Measurements from ENCODE around the gene KLF7. TPM values are rescaled to one million over a fixed set of nuclear protein-coding genes. Genes with fewer than 3 reads are reported as not detected.

The KLF7 gene
- total RNA-seq, 1 experiment from 2014 or later = 15.4 TPM

DNA sequence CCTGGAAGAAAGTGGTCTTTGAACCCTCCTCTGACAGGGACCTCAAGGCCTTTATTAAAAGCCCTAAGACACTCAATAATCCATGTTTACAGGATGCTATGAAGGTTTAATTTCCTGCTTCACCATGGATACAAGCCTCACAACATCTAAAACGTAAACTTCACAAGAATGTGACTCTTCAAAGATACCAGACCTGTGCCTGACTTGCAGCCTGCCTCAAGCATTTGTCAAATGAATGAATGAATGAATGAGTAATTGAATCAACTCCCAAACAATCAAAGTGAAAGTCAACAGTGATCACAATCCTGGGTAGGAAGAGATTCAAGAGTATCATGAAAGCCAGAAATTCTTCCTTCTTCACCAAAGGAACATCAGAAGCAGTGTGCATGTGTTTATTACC lies 30.4 kb downstream of the KLF7 start:
- no peak overlapping the region for H2AFZ ChIP-seq (ENCODE audit: low read depth, low read length, poor library complexity, severe bottlenecking)
- H3K9ac ChIP-seq (ENCODE audit: low read length) = no peak overlapping the region
- no peaks in the 10 kb centered on the region for H4K20me1 ChIP-seq (ENCODE audit: insufficient read depth)
- H3K9me2 ChIP-seq (ENCODE audit: insufficient read depth) = no peaks in the 10 kb centered on the region
- no peaks in the 10 kb centered on the region for H3K79me2 ChIP-seq (ENCODE audit: insufficient read depth, low read length)
- no peaks in the 10 kb centered on the region for H3K27me3 ChIP-seq (ENCODE audit: insufficient read depth, low read length)
- no peak overlapping the region for H3K4me2 ChIP-seq (ENCODE audit: low read length)
- DNase-seq (ENCODE audit: low read depth, low spot score) = no peak
- no TSS peak for BruUV-seq (replicated peaks)
- ChIA-PET CTCF (no interaction called here), RAD21 (ENCODE audit: low non-redundant PET in 1 of 2, low total read pairs in 2 of 2, uncharacterized antibody in 2 of 2, unreplicated experiment in 2 of 2) (no interaction called here), POLR2A (no interaction called here)
- no peak for ATAC-seq
- no peaks in the 10 kb centered on the region for H3K36me3 ChIP-seq (ENCODE audit: control insufficient read depth in 1 of 2, insufficient read depth in 2 of 2, low read length in 2 of 2)
- intact Hi-C loops (cut with micrococcal nuclease) = no loop called here
- no peak for TF ChIP-seq TCF7L2 (IDR thresholded peaks at IDR 0.05; ENCODE audit: borderline replicate concordance, extremely low read depth, insufficient read depth, insufficient read length)
- no peak for TF ChIP-seq ZNF274 (IDR thresholded peaks at IDR 0.05; ENCODE audit: low read depth, low read length)
- TF ChIP-seq SRF (IDR thresholded peaks at IDR 0.05; ENCODE audit: low read depth) = no peak
- TF ChIP-seq, protein P1, sequence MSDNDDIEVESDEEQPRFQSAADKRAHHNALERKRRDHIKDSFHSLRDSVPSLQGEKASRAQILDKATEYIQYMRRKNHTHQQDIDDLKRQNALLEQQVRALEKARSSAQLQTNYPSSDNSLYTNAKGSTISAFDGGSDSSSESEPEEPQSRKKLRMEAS (IDR thresholded peaks at IDR 0.05) = no peak
- peaks cover 0 to 9% of the 10 kb centered on the region in 2 experiments; a peak in 3 of 4 replicates for H3K4me1 ChIP-seq (ENCODE audit: control insufficient read depth in 1 of 2, insufficient read depth in 2 of 2, low read length in 2 of 2)
- no peaks in the 10 kb centered on the region for H3K9me3 ChIP-seq (ENCODE audit: control insufficient read depth in 1 of 2, insufficient read depth in 1 of 2, low read depth in 1 of 2, low read length in 2 of 2)
- H3K4me3 ChIP-seq (replicated peaks in 1 of 2; ENCODE audit: low read depth in 1 of 2, low read length in 2 of 2) = no peak overlapping the region
- no peak overlapping the region for H3K27ac ChIP-seq (ENCODE audit: low read depth, low read length)

- no peak overlapping the region for H3K9ac ChIP-seq (ENCODE audit: low read length)
- ChIA-PET POLR2A (no interaction called here), RAD21 (ENCODE audit: low non-redundant PET in 1 of 2, low total read pairs in 2 of 2, uncharacterized antibody in 2 of 2, unreplicated experiment in 2 of 2) (no interaction called here), CTCF (no interaction called here)
- H2AFZ ChIP-seq (ENCODE audit: low read depth, low read length, poor library complexity, severe bottlenecking) = no peak overlapping the region
- no peak overlapping the region for H3K4me2 ChIP-seq (ENCODE audit: low read length)
- H3K4me1 ChIP-seq (ENCODE audit: control insufficient read depth in 1 of 2, insufficient read depth in 2 of 2, low read length in 2 of 2) = peaks cover 0 to 9% of the 10 kb centered on the region in 2 experiments; a peak in 3 of 4 replicates
- H3K9me3 ChIP-seq (ENCODE audit: control insufficient read depth in 1 of 2, insufficient read depth in 1 of 2, low read depth in 1 of 2, low read length in 2 of 2) = no peaks in the 10 kb centered on the region
- BruUV-seq (replicated peaks) = no TSS peak
- TF ChIP-seq JUND (IDR thresholded peaks at IDR 0.05) = no peak
- no peak for TF ChIP-seq EZH2 (IDR thresholded peaks at IDR 0.05)
- no peak for TF ChIP-seq EGR1 (IDR thresholded peaks at IDR 0.05; ENCODE audit: low read depth)
- TF ChIP-seq ELF1 (IDR thresholded peaks at IDR 0.05; ENCODE audit: borderline replicate concordance, low read depth) = no peak
- TF ChIP-seq CBX3 (IDR thresholded peaks at IDR 0.05; ENCODE audit: low read depth) = no peak
- TF ChIP-seq REST (IDR thresholded peaks at IDR 0.05; ENCODE audit: low read depth) = no peak
- TF ChIP-seq, protein P2, sequence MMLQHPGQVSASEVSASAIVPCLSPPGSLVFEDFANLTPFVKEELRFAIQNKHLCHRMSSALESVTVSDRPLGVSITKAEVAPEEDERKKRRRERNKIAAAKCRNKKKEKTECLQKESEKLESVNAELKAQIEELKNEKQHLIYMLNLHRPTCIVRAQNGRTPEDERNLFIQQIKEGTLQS (IDR thresholded peaks at IDR 0.05) = no peak
- no peak for TF ChIP-seq FOSL1 (IDR thresholded peaks at IDR 0.05; ENCODE audit: low read depth)
- TF ChIP-seq RAD21 (IDR thresholded peaks at IDR 0.05; ENCODE audit: low read depth) = no peak
- no peak for TF ChIP-seq ZFX (IDR thresholded peaks at IDR 0.05)
- TF ChIP-seq POLR2A (IDR thresholded peaks at IDR 0.05; ENCODE audit: borderline replicate concordance, extremely low read depth, insufficient read depth, insufficient read length) = no peak
- TF ChIP-seq CEBPB (IDR thresholded peaks at IDR 0.05; ENCODE audit: low read depth) = no peak
- no peak for TF ChIP-seq TCF7L2 (IDR thresholded peaks at IDR 0.05; ENCODE audit: borderline replicate concordance, extremely low read depth, insufficient read depth, insufficient read length)
- ATAC-seq (no peak), DNase-seq (ENCODE audit: low read depth, low spot score) (no peak)
- no peaks in the 10 kb centered on the region for H4K20me1 ChIP-seq (ENCODE audit: insufficient read depth)
- intact Hi-C loops (cut with micrococcal nuclease) = no loop called here
- no peak overlapping the region for H3K4me3 ChIP-seq (replicated peaks in 1 of 2; ENCODE audit: low read depth in 1 of 2, low read length in 2 of 2)
- no peak overlapping the region for H3K27ac ChIP-seq (ENCODE audit: low read depth, low read length)
- no peaks in the 10 kb centered on the region for H3K79me2 ChIP-seq (ENCODE audit: insufficient read depth, low read length)
- no peaks in the 10 kb centered on the region for H3K27me3 ChIP-seq (ENCODE audit: insufficient read depth, low read length)
- H3K36me3 ChIP-seq (ENCODE audit: control insufficient read depth in 1 of 2, insufficient read depth in 2 of 2, low read length in 2 of 2) = no peaks in the 10 kb centered on the region
- no peaks in the 10 kb centered on the region for H3K9me2 ChIP-seq (ENCODE audit: insufficient read depth)
These were observed 31.8 kb downstream of the KLF7 start for GRCh38 chr2:207133820-207134519.
